ENCODE results near the gene NUBP1. TPM values are rescaled to one million over a fixed set of nuclear protein-coding genes. Genes with fewer than 3 reads are reported as not detected.

Gene NUBP1
- total RNA-seq, 1 donor: 19.5 TPM

DNA sequence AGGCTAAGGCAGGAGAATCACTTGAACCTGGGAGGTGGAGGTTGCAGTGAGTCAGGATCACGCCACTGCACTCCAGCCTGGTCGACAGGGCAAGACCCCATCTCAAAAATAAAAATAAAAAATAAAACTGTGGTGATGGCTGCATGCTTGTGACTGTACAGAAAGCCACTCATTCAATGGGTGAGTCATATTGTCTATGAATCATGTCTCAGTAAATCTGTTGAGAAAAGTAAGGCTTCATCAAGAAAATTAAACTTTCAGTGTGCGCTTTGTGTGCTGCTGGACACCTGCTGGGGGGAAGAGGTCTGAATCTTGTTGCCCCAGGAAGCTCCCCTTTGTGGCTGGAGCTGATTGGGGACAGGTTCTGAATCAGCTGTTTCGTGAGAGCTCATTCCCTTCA, 11.3 kb downstream of the NUBP1 start:
- H2AFZ ChIP-seq (ENCODE audit: low read length): no peak overlapping the region
- TF ChIP-seq, protein P1, sequence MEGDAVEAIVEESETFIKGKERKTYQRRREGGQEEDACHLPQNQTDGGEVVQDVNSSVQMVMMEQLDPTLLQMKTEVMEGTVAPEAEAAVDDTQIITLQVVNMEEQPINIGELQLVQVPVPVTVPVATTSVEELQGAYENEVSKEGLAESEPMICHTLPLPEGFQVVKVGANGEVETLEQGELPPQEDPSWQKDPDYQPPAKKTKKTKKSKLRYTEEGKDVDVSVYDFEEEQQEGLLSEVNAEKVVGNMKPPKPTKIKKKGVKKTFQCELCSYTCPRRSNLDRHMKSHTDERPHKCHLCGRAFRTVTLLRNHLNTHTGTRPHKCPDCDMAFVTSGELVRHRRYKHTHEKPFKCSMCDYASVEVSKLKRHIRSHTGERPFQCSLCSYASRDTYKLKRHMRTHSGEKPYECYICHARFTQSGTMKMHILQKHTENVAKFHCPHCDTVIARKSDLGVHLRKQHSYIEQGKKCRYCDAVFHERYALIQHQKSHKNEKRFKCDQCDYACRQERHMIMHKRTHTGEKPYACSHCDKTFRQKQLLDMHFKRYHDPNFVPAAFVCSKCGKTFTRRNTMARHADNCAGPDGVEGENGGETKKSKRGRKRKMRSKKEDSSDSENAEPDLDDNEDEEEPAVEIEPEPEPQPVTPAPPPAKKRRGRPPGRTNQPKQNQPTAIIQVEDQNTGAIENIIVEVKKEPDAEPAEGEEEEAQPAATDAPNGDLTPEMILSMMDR (IDR thresholded peaks at IDR 0.05; ENCODE audit: extremely low read depth, low read depth, low read length): no peak
- no peaks in the 10 kb centered on the region for H3K9me3 ChIP-seq (ENCODE audit: low read depth, low read length)
- no peak overlapping the region for H3K27ac ChIP-seq (ENCODE audit: low read depth, low read length)
- no peaks in the 10 kb centered on the region for H3K27me3 ChIP-seq (ENCODE audit: insufficient read depth, low read length)
- peaks cover 17% of the 10 kb centered on the region for H3K4me1 ChIP-seq (ENCODE audit: insufficient read depth, low read length)
- no peak overlapping the region for H3K4me2 ChIP-seq (ENCODE audit: insufficient read depth, low read length)
- H4K20me1 ChIP-seq (ENCODE audit: insufficient read depth, low read length): no peaks in the 10 kb centered on the region
- peak; percentile 92 for DNase-seq (ENCODE audit: insufficient read length, low spot score, missing footprints)
- H3K36me3 ChIP-seq (ENCODE audit: insufficient read depth, low read length): peaks cover 24% of the 10 kb centered on the region
- H3K4me3 ChIP-seq (ENCODE audit: insufficient read depth, low read length): no peak overlapping the region
- H3K79me2 ChIP-seq (ENCODE audit: insufficient read depth, low read length): no peaks in the 10 kb centered on the region

DNA sequence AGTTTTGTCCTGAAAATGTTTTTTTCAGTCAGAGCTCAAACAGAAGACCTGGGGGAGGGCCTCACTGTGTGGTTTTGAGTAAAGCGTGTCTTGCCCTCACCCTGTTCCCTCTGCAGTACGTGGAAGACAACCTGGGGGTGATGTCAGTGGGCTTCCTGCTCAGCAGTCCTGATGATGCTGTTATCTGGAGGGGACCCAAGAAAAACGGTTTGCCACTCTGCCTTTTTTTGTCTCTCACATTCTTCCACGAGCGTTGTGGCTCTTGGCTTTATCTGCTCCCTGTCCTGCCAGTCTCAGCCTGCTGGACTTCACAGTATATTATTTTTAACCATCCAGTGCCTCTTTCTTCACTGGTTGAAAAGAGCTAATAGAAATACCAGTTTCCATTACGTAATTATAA, 12.9 kb downstream of the NUBP1 start:
- TF ChIP-seq, protein P1 (IDR thresholded peaks at IDR 0.05; ENCODE audit: extremely low read depth, low read depth, low read length): no peak
- Histone ChIP-seq H3K27me3 (ENCODE audit: insufficient read depth, low read length) (no peaks in the 10 kb centered on the region), H3K4me2 (ENCODE audit: insufficient read depth, low read length) (no peak overlapping the region), H4K20me1 (ENCODE audit: insufficient read depth, low read length) (no peaks in the 10 kb centered on the region), H2AFZ (ENCODE audit: low read length) (no peak overlapping the region), H3K9me3 (ENCODE audit: low read depth, low read length) (no peaks in the 10 kb centered on the region), H3K27ac (ENCODE audit: low read depth, low read length) (no peak overlapping the region), H3K79me2 (ENCODE audit: insufficient read depth, low read length) (no peaks in the 10 kb centered on the region), H3K36me3 (ENCODE audit: insufficient read depth, low read length) (peaks cover 31% of the 10 kb centered on the region), H3K4me1 (ENCODE audit: insufficient read depth, low read length) (peaks cover 17% of the 10 kb centered on the region), H3K4me3 (ENCODE audit: insufficient read depth, low read length) (no peak overlapping the region)
- no peak for DNase-seq (ENCODE audit: insufficient read length, low spot score, missing footprints)

DNA sequence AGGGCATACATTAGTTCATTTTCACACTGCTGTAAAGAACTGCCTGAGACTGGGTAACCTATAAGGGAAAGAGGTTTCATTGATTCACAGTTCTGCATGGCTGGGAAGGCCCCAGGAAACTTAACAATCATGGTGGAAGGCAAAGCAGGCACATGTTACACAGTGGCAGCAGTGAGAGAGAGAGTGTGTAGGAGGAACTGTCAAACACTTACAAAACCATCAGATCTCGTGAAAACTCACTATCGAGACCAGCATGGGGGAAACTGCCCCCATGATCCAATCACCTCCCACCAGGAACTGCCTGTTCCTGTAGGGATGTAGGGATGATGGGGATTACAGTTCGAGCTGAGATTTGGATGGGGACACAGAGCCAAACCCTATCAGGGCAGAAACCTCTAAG, 17.2 kb downstream of the NUBP1 start:
- Histone ChIP-seq H3K36me3 (ENCODE audit: insufficient read depth, low read length) (peaks cover 37% of the 10 kb centered on the region), H4K20me1 (ENCODE audit: insufficient read depth, low read length) (peaks cover 3% of the 10 kb centered on the region), H3K4me3 (ENCODE audit: insufficient read depth, low read length) (no peak overlapping the region), H3K4me2 (ENCODE audit: insufficient read depth, low read length) (no peak overlapping the region), H3K79me2 (ENCODE audit: insufficient read depth, low read length) (no peaks in the 10 kb centered on the region), H3K9me3 (ENCODE audit: low read depth, low read length) (no peaks in the 10 kb centered on the region), H3K4me1 (ENCODE audit: insufficient read depth, low read length) (peaks cover 8% of the 10 kb centered on the region), H3K27ac (ENCODE audit: low read depth, low read length) (no peak overlapping the region), H2AFZ (ENCODE audit: low read length) (no peak overlapping the region), H3K27me3 (ENCODE audit: insufficient read depth, low read length) (no peaks in the 10 kb centered on the region)
- DNase-seq (ENCODE audit: insufficient read length, low spot score, missing footprints): no peak
- TF ChIP-seq, protein P1 (IDR thresholded peaks at IDR 0.05; ENCODE audit: extremely low read depth, low read depth, low read length): no peak

GRCh38 chr16:10761373-10761772, 17.7 kb downstream of the NUBP1 start:
- Histone ChIP-seq H4K20me1 (ENCODE audit: insufficient read depth, low read length) (peaks cover 3% of the 10 kb centered on the region), H3K27ac (ENCODE audit: low read depth, low read length) (no peak overlapping the region), H3K4me3 (ENCODE audit: insufficient read depth, low read length) (no peak overlapping the region), H3K4me2 (ENCODE audit: insufficient read depth, low read length) (no peak overlapping the region), H3K4me1 (ENCODE audit: insufficient read depth, low read length) (peaks cover 6% of the 10 kb centered on the region), H2AFZ (ENCODE audit: low read length) (no peak overlapping the region), H3K36me3 (ENCODE audit: insufficient read depth, low read length) (peaks cover 37% of the 10 kb centered on the region), H3K9me3 (ENCODE audit: low read depth, low read length) (no peaks in the 10 kb centered on the region), H3K27me3 (ENCODE audit: insufficient read depth, low read length) (no peaks in the 10 kb centered on the region), H3K79me2 (ENCODE audit: insufficient read depth, low read length) (no peaks in the 10 kb centered on the region)
- no peak for DNase-seq (ENCODE audit: insufficient read length, low spot score, missing footprints)
- TF ChIP-seq, protein P1 (IDR thresholded peaks at IDR 0.05; ENCODE audit: extremely low read depth, low read depth, low read length): no peak
